PFSK-1 (cell line): ENCODE results near the gene ADPRHL1.

ENCODE experiments used
- POLR2AphosphoS5 ChIP-seq: IDR thresholded peaks from 2 replicates; pipeline ENCODE4 v1.6.1; 2012; ENCODE audit warnings: low read depth, mild to moderate bottlenecking, control low read depth, low read length, moderate library complexity
- REST ChIP-seq, 2 experiments: IDR thresholded peaks; 2 replicates each; pipeline versions ENCODE4 v1.6.1 to v1.8.0; 2011 to 2012; ENCODE audit warnings: low read depth in 2 of 2, low read length in 2 of 2, control low read depth in 1 of 2, inconsistent platforms in 1 of 2, mild to moderate bottlenecking in 1 of 2, moderate library complexity in 1 of 2; ENCODE audit not compliant: insufficient read depth in 1 of 2
- TAF1 ChIP-seq: IDR thresholded peaks from 2 replicates; pipeline ENCODE4 v1.6.1; 2012; ENCODE audit warnings: low read length, control low read depth, borderline replicate concordance; ENCODE audit not compliant: insufficient read depth

GRCh38 chr13:113464476-113464875, 11.2 kb upstream of the ADPRHL1 start:
- TF ChIP-seq TAF1 (no peak), REST (IDR thresholded peaks at IDR 0.05; ENCODE audit: insufficient read depth in 1 of 2, low read depth in 2 of 2, low read length in 2 of 2) (no peak), POLR2AphosphoS5 (no peak)
